ENCODE results near the gene PRICKLE3.

Gene PRICKLE3

GRCh38 chrX:49203536-49203935 lies 17.4 kb upstream of the PRICKLE3 start:
- Histone ChIP-seq H2AFZ (ENCODE audit: low read depth, low read length, severe bottlenecking) (no peak overlapping the region), H3K36me3 (ENCODE audit: low read length) (no peaks in the 10 kb centered on the region), H3K27me3 (ENCODE audit: low read length) (no peaks in the 10 kb centered on the region), H3K9ac (ENCODE audit: low read length) (no peak overlapping the region), H3K4me3 (ENCODE audit: insufficient read depth, low read length, poor library complexity, severe bottlenecking) (no peak overlapping the region), H3K9me2 (replicated peaks; ENCODE audit: insufficient read depth, low read length) (no peaks in the 10 kb centered on the region), H3K27ac (ENCODE audit: low read depth, low read length) (no peak overlapping the region), H3K9me3 (ENCODE audit: insufficient read depth, low read length) (no peaks in the 10 kb centered on the region), H3K4me2 (ENCODE audit: low read depth, low read length, poor library complexity, severe bottlenecking) (no peak overlapping the region), H3K79me2 (ENCODE audit: insufficient read depth, low read length) (no peaks in the 10 kb centered on the region), H3F3A (ENCODE audit: insufficient read depth) (no peaks in the 10 kb centered on the region), H4K20me1 (ENCODE audit: low read depth, low read length) (no peaks in the 10 kb centered on the region)
- TF ChIP-seq EZH2phosphoT487 (conservative IDR thresholded peaks at IDR 0.05; ENCODE audit: low read length) (no peak), CTCF (IDR thresholded peaks at IDR 0.05; ENCODE audit: insufficient read depth, low read length, poor library complexity, severe bottlenecking) (no peak)

GRCh38 chrX:49202022-49202421 lies 15.8 kb upstream of the PRICKLE3 start:
- Histone ChIP-seq H3K36me3 (ENCODE audit: low read length) (no peaks in the 10 kb centered on the region), H2AFZ (ENCODE audit: low read depth, low read length, severe bottlenecking) (no peak overlapping the region), H3K9ac (ENCODE audit: low read length) (no peak overlapping the region), H3K79me2 (ENCODE audit: insufficient read depth, low read length) (no peaks in the 10 kb centered on the region), H3K27me3 (ENCODE audit: low read length) (no peaks in the 10 kb centered on the region), H3K9me2 (replicated peaks; ENCODE audit: insufficient read depth, low read length) (no peaks in the 10 kb centered on the region), H4K20me1 (ENCODE audit: low read depth, low read length) (no peaks in the 10 kb centered on the region), H3K4me3 (ENCODE audit: insufficient read depth, low read length, poor library complexity, severe bottlenecking) (no peak overlapping the region), H3K9me3 (ENCODE audit: insufficient read depth, low read length) (no peaks in the 10 kb centered on the region), H3F3A (ENCODE audit: insufficient read depth) (no peaks in the 10 kb centered on the region), H3K4me2 (ENCODE audit: low read depth, low read length, poor library complexity, severe bottlenecking) (no peak overlapping the region), H3K27ac (ENCODE audit: low read depth, low read length) (no peak overlapping the region)
- TF ChIP-seq CTCF (IDR thresholded peaks at IDR 0.05; ENCODE audit: insufficient read depth, low read length, poor library complexity, severe bottlenecking), result no peak
- TF ChIP-seq EZH2phosphoT487 (conservative IDR thresholded peaks at IDR 0.05; ENCODE audit: low read length), result no peak

- no peak within 1 kb of the TSS for H3K27ac ChIP-seq (ENCODE audit: low read depth, low read length)
- H3K9me2 ChIP-seq (replicated peaks; ENCODE audit: insufficient read depth, low read length), result no peaks in the 10 kb centered on the region
- no peak for TF ChIP-seq CTCF (IDR thresholded peaks at IDR 0.05; ENCODE audit: insufficient read depth, low read length, poor library complexity, severe bottlenecking)
- no peak for TF ChIP-seq EZH2phosphoT487 (conservative IDR thresholded peaks at IDR 0.05; ENCODE audit: low read length)
- H3K36me3 ChIP-seq (ENCODE audit: low read length), result no peaks in the 10 kb centered on the region
- H3K9me3 ChIP-seq (ENCODE audit: insufficient read depth, low read length), result no peaks in the 10 kb centered on the region
- no peaks in the 10 kb centered on the region for H3K27me3 ChIP-seq (ENCODE audit: low read length)
- peak within 1 kb of the TSS; percentile 54 for H3K9ac ChIP-seq (ENCODE audit: low read length)
- H2AFZ ChIP-seq (ENCODE audit: low read depth, low read length, severe bottlenecking), result peak within 1 kb of the TSS; percentile 86
- H3F3A ChIP-seq (ENCODE audit: insufficient read depth), result no peaks in the 10 kb centered on the region
- H3K79me2 ChIP-seq (ENCODE audit: insufficient read depth, low read length), result no peaks in the 10 kb centered on the region
- peak within 1 kb of the TSS; percentile 52 for H3K4me3 ChIP-seq (ENCODE audit: insufficient read depth, low read length, poor library complexity, severe bottlenecking)
- H3K4me2 ChIP-seq (ENCODE audit: low read depth, low read length, poor library complexity, severe bottlenecking), result peak within 1 kb of the TSS; percentile 61
- H4K20me1 ChIP-seq (ENCODE audit: low read depth, low read length), result no peaks in the 10 kb centered on the region
Measured at GRCh38 chrX:49199906-49200771, 14.0 kb upstream of the PRICKLE3 start, which contains the start of gene SYP. TSS of gene SYP (minus strand) at chrX:49200193. CDS start at chrX:49200186, 7 bp downstream.
